ENCODE measurements around the gene XPR1.

XPR1 gene

GRCh38 chr1:180631766-180632325, at the start of gene XPR1:
Gene XPR1, plus strand, starts transcription at chr1:180632022. Its CDS starts 180 bp downstream, at chr1:180632202.
- peak; percentile 91 to 97 for DNase-seq (ENCODE audit: extremely low read depth in 1 of 2, low read depth in 1 of 2)

- no peak for DNase-seq (ENCODE audit: extremely low read depth in 1 of 2, low read depth in 1 of 2)
These were observed 47.0 kb upstream of the XPR1 start for GRCh38 chr1:180584869-180585268.

- no peak for DNase-seq (ENCODE audit: extremely low read depth in 1 of 2, low read depth in 1 of 2)
These were observed 45.8 kb upstream of the XPR1 start for GRCh38 chr1:180585994-180586359.

- no peak for DNase-seq (ENCODE audit: extremely low read depth in 1 of 2, low read depth in 1 of 2)
These were observed 45.1 kb upstream of the XPR1 start for GRCh38 chr1:180586671-180587155.

GRCh38 chr1:180588121-180588520, 43.7 kb upstream of the XPR1 start:
- no peak for DNase-seq (ENCODE audit: extremely low read depth in 1 of 2, low read depth in 1 of 2)

GRCh38 chr1:180590889-180591288, 40.9 kb upstream of the XPR1 start:
- DNase-seq (ENCODE audit: extremely low read depth in 1 of 2, low read depth in 1 of 2) = no peak

- DNase-seq (ENCODE audit: extremely low read depth in 1 of 2, low read depth in 1 of 2) = no peak
These were observed 38.4 kb upstream of the XPR1 start for GRCh38 chr1:180593382-180593781.

- DNase-seq (ENCODE audit: extremely low read depth in 1 of 2, low read depth in 1 of 2) = no peak
These were observed 37.1 kb upstream of the XPR1 start for GRCh38 chr1:180594723-180595122.

GRCh38 chr1:180595966-180596365, 35.9 kb upstream of the XPR1 start:
- no peak for DNase-seq (ENCODE audit: extremely low read depth in 1 of 2, low read depth in 1 of 2)

- DNase-seq (ENCODE audit: extremely low read depth in 1 of 2, low read depth in 1 of 2) = no peak
These were observed 34.3 kb upstream of the XPR1 start for GRCh38 chr1:180597520-180597919.

- DNase-seq (ENCODE audit: extremely low read depth in 1 of 2, low read depth in 1 of 2) = no peak
These were observed 33.4 kb upstream of the XPR1 start for GRCh38 chr1:180598333-180598974.

- DNase-seq (ENCODE audit: extremely low read depth in 1 of 2, low read depth in 1 of 2) = no peak
These were observed 31.5 kb upstream of the XPR1 start for GRCh38 chr1:180600343-180600742.

- no peak for DNase-seq (ENCODE audit: extremely low read depth in 1 of 2, low read depth in 1 of 2)
These were observed 30.3 kb upstream of the XPR1 start for GRCh38 chr1:180601512-180601911.

GRCh38 chr1:180603223-180603849, 28.5 kb upstream of the XPR1 start:
- DNase-seq (ENCODE audit: extremely low read depth in 1 of 2, low read depth in 1 of 2) = no peak

GRCh38 chr1:180603850-180604226, 28.0 kb upstream of the XPR1 start:
- DNase-seq (ENCODE audit: extremely low read depth in 1 of 2, low read depth in 1 of 2) = no peak

GRCh38 chr1:180606155-180606554, 25.7 kb upstream of the XPR1 start:
- no peak for DNase-seq (ENCODE audit: extremely low read depth in 1 of 2, low read depth in 1 of 2)

GRCh38 chr1:180609643-180610555, 21.9 kb upstream of the XPR1 start:
- no peak for DNase-seq (ENCODE audit: extremely low read depth in 1 of 2, low read depth in 1 of 2)

GRCh38 chr1:180610556-180611015, 21.2 kb upstream of the XPR1 start:
- no peak for DNase-seq (ENCODE audit: extremely low read depth in 1 of 2, low read depth in 1 of 2)

- no peak for DNase-seq (ENCODE audit: extremely low read depth in 1 of 2, low read depth in 1 of 2)
These were observed 20.5 kb upstream of the XPR1 start for GRCh38 chr1:180611016-180611930.

- DNase-seq (ENCODE audit: extremely low read depth in 1 of 2, low read depth in 1 of 2) = no peak
These were observed 19.2 kb upstream of the XPR1 start for GRCh38 chr1:180612632-180613031.
